Stimulated activated CD4-positive, alpha-beta T cell treated with anti-CD3 and anti-CD28 coated beads, Interleukin-2, amount 100 ng/mL, for 48 hours (primary cell): Measurements from ENCODE around the gene ZNF692.
"Not testable (repeated sequence)": the region's sequence is repeated elsewhere in the genome, so short reads cannot be mapped to it uniquely, and the experiment has no call there.

Source experiments
- DNase-seq, 2 donors: peaks; one replicate each; pipeline ENCODE4 v3.0.0-alpha.2; 2020

ZNF692 gene

GRCh38 chr1:248805876-248806275, 53.0 kb downstream of the ZNF692 start:
- DNase-seq = no peak

- no peak for DNase-seq
Observed at GRCh38 chr1:248804771-248805681, 53.9 kb downstream of the ZNF692 start.

GRCh38 chr1:248803501-248803900, 55.4 kb downstream of the ZNF692 start:
- DNase-seq = not testable (repeated sequence)

GRCh38 chr1:248802454-248802853, 56.4 kb downstream of the ZNF692 start:
- no peak for DNase-seq

- DNase-seq = no peak
Observed at GRCh38 chr1:248800459-248800858, 58.4 kb downstream of the ZNF692 start.
